ENCODE results near the gene CACNA1C.

CACNA1C gene

DNA sequence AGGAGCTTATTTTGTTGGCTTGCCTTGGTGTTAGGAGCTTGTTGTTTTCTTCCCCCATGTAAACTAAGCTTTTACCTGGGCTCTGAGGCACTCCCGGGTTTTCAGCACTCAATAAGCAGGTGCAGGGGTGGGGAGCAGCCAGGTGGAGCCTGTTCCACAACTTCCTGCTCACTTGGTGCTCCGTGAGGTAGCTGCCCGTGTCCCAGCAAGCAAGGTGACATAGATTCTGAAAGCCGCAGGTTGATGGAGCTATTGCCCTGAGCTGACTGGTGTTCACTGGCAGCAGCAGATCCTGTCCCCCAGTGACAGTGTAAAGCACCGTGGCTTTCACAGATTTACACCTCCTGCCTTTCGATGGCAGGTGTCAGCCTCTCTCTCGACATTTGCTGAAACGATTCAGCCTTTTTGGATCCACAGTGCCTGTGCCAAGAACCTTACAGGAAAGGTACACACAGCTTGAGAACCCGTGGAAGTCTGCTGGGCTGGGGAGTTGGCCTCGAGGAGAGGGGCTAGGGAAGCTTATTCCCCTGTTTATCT, 446.2 kb downstream of the CACNA1C start:
- DNase-seq: no peak

DNA sequence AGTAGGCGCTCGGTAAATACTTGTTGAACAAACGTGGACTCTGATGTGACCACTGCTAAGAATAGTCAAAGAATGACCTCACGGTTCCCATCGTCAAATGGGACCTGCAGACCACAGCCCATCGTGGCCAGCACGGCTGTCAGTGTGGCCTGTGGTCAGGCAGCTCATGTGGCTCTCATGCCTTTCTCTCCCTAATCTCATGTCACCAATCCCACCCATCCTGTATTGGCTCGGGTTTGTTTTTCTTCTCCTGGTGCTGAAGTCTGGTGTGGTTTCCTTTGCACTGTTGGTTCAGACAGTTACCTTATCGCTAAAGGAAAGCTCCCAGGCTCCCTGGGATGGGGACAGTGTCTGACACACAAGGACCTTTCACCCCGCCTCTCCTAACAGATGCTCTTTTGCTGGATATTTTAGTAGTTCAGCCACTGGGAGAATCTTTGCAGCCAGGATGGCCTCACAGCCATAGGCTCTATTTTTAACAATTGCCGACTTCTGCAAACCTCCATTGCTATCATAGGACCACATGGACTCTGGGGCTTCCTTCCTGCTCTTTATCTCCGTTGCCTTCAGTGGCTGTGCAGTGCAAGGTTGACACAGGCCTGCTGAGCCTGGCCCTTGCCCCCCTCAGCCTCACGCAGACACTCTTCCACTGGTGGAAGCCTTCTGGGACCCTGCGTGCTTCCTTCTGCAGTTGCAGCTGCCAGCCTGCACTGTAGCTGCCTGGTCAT, 448.8 kb downstream of the CACNA1C start:
- no peak for DNase-seq

DNA sequence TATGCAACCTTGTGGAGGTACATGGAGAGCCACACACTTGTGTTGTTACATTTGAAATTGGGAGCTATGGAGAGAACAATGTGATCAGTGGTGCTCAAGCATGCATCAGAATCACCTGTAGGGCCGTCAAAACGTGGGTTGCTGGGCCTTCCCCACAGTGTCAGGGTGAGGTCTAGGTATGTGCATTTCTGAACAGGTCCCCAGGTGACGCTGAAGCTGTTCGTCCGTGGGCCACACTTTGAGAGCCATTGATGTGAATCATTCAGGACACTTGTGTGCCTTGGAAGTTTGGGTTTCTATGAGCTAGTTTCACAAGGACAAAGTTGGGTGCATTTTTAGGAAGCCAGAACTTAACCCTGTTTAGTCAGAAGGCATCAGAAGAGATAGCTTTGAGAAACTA, 450.2 kb downstream of the CACNA1C start:
- no peak for DNase-seq

DNA sequence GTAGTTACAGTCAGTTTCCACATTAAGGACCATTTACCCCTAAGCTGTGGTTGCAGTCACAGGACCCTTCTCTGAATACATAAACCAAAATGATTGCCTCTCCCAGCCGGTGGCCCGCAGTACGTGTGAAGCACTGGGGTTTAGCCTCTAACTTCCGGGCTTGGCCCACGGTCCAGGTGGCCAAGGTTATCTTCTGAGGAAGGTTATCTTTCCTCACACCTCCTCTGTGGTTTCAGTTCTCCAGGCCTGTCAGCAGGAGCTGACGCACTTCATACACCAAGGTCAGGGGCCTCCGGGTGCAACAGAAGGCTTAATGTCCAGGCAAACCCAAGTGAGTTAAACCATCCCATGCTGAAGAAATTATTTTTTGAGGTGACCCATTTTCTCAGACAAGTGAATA, 451.0 kb downstream of the CACNA1C start:
- DNase-seq: no peak

DNA sequence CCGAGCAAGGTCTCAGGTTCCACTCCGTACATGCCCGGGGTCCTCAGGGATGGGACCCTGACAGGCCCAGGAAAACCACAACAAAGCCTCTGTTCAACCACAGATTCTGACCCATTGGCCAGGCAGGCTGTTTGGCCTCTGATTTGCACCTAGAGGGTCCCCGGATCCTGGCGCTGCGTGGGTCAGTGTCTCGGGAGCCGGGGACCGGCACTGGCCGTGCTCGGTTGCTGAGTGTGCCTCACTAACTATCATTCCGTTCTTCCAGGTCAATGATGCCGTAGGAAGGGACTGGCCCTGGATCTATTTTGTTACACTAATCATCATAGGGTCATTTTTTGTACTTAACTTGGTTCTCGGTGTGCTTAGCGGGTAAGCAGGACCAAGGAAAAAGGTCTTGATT, 451.8 kb downstream of the CACNA1C start:
- no peak for DNase-seq

DNA sequence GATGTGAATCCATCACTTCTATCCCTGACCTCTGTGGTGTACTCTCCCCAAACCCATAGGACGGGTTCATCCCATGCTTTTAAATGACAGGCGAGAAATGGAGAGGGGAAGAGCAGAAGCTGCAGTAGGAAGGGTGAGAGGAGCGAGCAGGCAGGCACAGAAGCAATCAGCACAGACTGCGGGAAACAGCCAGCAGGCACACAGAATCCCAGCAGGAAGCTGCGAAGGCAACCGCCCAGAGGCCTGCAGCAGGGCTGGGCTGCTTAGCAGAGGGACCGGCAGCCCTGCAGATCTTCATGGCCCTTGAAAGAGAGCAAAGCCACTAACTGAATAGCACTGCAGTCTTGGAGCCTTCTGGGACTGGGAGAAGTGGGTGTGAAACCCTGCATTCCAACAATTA, 455.0 kb downstream of the CACNA1C start:
- no peak for DNase-seq

DNA sequence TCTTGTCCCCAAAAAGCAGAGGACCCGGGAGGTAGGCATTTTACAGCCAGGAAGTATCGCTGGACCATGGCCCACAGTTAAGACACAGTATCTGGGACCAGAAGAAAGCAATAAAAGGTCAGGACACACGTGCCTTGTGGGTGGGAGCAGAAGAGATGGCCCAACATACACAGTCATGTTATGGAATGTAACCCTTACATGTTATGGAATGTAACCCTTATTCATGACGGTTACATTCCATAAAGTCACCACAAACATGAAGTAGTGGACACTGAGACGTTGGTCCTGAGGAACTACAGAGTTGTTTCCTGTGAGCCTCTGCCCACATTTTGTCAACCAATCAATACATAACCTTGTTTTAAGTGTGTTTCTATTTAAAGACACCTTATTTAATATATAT, 456.4 kb downstream of the CACNA1C start:
- DNase-seq: no peak

DNA sequence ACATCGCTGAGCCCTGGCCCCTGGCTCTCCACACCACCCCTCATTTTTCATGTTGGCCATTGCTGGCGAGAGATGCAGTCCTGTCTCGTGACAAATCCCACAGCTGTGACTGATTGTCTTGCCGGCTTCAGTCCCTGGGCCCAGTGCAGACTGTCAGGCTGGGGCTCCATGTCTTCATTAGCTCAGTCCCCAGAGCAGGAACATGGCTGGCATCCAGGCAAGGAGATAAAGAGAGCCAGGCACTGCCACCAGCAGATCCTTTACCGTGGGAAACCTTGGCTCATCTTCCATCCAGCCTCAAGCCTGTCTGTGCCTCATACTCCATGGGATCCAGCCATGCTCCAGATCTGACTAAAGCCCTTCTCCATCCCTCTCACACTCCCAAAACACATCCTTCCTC, 457.3 kb downstream of the CACNA1C start:
- no peak for DNase-seq

DNA sequence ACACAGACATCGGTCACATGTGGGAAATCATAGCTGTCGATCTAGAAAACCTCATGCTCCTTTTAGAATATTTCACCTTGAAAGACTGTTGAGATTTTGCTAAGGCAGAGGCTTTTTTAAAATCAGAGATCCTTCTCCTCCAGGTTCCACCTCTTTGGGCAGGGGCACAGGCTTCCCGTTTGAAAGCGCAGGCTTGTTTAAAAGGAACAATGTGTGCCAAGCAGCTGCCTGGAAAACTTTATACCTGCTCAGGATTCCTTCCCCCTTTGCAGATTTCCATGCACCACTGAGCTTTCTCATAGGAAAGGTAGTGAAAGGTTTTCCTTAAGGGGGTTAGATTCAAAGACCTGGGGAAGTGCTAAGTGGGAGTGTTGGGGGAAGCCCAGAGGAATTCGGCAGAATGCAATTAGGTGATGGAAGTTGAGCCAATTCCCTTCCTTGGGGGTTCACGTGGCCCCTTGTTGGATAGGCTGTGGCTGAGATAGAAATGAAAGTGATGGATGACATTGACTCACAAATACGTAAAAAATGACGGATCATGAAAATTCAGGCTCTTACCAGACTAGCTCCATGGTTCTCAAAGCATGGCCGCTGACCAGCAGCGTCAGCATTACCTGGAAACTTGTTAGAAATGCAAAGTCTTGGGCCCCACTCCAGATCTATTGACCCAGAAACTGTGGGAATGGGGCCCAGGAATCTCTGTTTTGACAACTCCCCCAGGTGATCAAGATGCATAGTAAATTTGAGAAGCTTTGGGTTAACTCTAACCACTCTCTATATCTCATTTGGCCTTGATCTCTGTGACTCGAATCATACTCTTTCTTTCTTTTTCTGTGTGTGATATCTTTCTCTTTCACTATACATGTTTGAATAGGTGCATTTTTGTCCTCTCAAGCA, 460.6 kb downstream of the CACNA1C start:
- DNase-seq: no peak

DNA sequence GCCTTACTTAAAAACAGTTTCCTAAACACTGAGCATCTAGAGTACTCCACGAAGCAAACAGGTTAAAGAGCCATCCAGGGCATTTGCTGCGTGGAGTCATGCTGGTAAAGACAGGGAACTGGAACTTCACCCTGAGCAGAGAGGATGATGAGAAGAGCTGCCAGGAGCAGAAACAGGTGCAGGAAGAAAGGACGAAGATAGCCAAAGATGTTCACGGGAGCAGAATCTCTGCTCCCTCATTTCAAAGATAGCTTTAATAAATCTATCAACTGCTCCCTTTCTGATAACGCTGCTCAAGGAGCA, 461.2 kb downstream of the CACNA1C start:
- no peak for DNase-seq

DNA sequence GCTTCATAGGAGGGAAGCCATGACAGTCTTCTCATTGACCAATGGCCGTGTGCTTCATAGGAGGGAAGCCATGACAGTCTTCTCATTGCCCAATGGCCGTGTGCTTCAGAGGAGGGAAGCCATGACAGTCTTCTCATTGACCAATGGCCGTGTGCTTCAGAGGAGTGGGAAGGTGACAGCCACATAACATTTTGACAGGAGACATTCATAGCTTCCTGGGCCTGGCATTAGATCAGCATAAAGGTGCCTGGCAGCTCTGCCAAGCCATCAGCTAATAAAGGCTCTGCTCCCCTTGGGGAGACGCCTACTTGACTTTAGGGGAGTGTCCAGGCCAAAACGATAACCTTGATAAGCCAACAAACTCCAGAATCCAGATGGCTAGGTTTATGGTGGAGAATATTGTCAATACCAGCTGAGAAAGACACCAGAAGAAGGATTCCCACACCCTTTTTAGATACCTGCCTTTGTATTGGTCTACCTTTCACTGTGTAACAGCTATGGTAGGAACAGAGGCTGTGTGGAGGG, 468.0 kb downstream of the CACNA1C start:
- no peak for DNase-seq

DNA sequence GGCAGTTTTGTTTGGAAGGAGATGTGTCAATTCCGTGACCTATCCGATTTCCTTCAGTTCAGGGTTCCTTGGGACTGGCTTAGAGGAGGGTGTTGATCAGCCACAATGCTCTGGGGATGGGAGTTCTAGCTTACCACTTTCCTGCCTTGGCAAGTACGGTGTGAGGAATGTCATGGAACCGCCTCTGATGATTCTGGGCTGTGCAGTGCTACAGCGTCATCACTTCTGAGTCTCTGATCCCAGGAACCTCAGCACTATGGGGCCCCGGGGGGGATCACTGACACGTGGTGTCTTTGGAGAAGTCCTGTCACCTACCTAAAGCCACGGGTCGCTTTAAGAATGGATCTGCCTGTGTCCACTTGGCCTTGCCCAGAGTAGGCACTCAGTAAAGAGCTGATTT, 470.5 kb downstream of the CACNA1C start:
- DNase-seq: no peak

DNA sequence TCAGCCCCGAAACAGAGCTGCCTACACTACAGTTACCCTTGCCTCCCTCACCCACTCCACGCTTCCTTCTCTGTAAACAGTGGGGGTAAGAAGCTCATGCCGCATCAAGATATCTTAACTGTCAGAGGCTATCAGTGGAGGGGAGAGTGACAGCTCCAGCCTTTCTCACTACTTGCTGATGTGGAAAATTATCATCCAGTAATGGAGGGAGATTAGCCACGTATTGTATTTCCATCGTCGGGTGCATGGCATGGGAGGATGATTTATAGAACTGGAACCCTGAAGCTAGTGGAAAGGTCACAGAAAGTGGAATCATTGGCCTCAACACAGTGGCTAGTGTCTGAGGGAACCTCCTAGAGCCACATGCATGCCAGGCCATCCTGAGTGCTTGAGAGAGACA, 471.1 kb downstream of the CACNA1C start:
- DNase-seq: no peak

DNA sequence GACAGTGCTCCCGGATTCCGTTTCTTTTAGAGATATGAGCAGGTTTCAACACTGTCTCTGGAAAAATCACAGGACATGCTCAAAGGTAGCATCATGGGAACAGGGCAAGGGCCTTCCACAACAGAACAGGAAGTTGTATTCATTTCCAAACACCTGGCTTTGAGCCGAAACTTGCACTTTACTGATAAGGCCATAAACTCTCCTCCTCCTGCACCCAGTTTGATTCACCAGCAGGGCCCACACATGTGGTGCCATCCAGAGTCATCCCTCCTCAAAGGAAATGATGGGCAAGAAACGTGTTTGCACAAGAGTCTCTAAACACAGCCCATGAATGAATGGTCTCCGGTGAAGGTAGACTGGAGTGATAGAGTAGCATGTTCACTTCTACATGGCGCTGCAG, 473.6 kb downstream of the CACNA1C start:
- no peak for DNase-seq

DNA sequence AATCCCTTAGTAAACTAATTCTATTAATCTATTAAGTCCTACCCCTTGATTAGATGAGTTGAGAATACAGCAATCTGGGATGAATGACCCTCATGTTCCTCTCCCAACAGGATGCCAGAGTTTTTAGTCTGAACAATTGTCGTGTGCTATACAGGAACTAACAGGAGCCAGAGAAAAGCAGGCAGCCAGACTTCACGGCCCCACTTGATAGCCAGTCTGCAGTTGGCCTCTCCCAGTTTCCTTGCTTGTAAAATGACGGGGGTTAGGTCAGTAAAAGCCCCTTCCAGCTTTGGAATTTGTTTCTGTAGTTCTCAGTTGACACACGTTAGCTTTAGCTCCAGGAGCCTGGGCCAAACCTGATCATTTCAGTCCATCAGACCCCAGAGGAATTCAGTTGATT, 475.2 kb downstream of the CACNA1C start:
- no peak for DNase-seq

DNA sequence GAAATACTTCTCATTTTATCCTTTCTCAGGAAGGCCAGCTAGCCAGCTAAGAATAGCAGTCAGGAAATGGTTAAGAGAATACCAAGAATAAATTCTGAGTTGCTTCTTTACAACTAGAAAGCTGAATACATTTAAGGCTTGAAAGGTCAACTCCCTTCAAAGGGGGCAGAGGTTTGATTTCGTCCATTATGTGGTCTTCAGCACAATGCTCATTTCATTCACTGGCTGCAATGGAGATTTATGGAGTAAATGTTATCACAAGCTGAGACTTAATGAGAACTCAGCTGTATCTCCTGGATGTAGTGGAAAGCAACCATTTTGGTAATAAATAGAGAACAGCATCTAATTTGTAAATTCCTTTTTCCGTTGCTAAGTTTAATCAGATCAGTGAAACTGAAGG, 477.0 kb downstream of the CACNA1C start:
- DNase-seq: no peak

DNA sequence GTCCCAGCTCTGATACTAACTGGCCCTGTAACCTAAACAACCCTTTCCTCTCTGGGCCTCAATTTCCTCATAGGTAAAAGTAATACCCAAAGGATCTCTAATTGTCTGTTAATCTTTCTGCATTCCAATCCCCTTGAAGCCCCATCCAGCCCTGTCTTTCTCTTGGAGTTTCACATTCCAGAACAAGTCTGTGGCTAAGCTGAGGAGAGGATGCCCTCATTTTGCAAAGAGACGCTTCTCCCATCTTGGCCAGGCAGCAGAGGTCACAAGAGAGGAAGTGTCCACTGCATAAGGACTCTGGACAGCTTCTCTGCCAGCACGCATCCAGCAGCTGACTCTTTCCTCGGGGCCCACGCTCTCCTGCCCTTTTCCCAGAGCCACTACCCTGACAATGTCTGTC, 478.6 kb downstream of the CACNA1C start:
- no peak for DNase-seq

DNA sequence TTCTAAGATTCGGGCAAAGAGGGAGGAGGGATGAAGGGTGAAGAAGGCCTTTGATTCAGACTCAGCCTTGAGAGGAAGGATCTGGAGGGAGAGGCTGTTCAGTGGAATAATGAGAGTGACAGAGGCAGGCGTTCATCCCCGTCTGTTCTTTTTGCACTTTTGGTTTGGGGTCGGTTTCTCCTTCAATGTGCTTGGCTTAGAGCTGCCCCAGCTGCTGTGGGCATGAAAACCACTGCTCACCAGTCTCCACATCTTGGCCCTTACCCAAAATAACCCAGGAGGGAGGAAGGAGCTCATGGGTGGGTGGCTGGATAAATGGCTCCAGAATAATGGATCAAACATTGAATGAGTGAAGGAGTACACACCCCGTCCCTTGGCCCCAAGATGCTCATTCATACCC, 480.2 kb downstream of the CACNA1C start:
- no peak for DNase-seq

DNA sequence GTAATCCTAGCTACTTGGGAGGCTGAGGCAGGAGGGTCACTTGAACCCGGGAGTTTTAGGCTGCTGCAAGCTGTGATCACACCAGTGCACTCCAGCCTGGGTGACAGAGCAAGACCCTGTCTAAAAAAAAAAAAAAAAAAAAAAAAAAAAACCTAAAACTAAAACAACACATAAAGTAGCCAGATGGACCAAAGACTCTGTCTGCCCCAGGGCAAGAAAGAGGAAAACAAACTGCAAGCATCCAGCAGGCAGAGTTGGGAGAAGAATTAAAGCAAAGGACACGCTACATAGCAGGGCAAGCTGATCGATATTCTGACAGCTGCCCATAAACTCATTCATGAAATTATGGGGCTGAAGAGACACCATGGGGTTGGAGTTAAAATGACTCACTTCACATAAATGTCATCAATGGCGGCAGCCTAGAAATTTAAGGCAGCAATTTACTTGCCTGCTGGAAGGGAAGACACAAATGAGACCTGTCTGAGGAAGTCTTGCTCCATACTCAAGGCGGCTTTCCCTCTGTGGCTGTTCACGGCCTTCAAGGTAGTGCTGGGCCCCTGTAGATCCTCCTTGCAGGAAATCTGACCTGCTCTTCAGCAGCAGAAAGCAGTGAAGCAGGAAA, 482.9 kb downstream of the CACNA1C start:
- DNase-seq: no peak

DNA sequence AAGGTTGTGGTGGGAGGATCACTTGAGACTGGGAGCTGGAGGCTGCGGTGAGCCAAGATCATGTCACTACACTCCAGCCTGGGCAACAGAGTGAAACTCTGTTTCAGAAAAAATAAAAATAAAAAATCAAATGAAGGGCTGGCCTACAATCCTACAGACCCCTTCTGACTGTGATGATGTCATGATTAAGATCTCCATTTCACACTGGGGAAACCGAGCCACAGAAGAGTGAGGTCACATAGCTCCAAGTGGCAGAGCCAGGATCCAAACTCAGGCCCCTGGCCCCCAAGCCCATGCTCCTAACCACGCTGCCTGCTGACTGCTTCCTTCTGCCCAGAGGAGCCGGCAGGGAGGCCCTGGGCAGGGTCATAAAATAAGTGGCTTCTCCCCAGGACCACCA, 483.9 kb downstream of the CACNA1C start:
- no peak for DNase-seq

DNA sequence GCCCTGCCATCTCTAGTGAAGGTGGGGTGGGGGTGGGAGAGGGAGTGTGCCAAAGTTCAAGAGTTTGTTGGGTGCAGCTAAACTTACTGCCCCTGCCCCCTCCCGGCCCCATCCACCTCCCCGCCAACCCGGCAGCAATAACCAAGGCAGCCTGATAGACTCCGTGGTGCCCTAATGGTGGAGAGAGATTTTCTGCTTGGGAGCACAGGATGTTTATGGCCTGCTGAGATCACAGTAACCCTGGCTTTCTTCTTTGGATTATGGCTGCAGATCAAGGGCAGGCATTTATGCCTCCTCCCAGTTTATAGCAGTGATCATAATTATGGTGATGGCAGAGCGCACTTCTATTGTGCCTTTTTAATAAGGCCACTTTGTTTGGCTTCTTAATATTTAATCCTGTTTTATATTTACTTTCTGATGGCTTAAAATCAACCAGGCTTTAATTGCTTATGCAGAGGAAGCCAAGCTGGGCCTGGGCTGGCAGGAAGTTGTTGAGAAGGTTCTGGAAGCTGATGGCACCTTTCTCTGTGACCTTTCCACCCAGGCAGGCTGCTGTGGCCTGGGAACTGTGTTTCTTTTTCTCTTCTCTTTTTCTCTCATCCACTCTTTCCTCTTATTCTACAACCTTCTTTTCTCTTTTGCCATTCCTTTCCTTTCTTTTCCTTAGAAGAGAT, 485.2 kb downstream of the CACNA1C start:
- DNase-seq: no peak

DNA sequence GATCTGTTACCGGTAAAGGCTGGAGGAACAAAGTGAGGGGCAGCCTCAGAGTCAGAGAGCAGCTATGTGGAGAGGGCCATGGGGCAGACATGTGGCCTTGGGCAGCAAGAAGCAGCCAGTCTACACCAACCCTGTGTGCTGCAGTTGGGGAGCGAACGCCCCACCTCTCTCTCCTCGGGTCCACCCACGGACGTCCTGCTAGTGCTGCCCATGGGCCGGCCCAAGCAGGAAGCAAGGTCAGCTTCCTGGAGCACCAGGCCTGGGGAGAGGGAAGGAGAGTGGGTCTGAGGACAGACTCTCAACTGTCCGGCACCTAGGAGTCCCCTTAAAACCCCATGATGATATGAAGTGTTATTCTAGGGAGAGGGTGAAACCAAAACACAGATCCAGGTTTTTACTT, 487.2 kb downstream of the CACNA1C start:
- DNase-seq: no peak

DNA sequence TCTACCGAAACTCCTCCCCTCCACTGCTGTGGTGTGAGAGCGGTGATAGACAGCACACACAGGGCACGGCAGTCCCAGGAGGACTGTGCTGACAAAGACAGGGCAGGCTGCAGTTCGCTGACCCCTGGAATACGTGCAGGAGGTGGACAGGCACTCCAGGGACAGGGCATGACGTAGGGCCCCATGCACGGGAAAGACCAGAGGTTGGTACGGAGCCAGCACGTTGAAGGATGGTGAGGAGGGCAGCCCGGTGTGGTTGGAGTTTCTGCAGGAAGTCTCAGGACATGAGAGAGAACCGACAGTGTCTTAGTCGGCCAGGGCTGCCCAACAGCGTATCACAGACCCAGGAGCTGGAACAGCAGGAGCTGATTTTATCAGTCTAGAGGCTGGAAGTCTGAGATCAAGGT, 487.8 kb downstream of the CACNA1C start:
- DNase-seq: no peak

Data from stimulated activated CD4-positive, alpha-beta T cell treated with anti-CD3 and anti-CD28 coated beads, Interleukin-2, amount 100 ng/mL, for 48 hours (primary cell).